ENCODE results near the gene EPB41L4B. TPM values are rescaled to one million over a fixed set of nuclear protein-coding genes. Genes with fewer than 3 reads are reported as not detected.
"Not testable (repeated sequence)": the region's sequence is repeated elsewhere in the genome, so short reads cannot be mapped to it uniquely, and the experiment has no call there.

The EPB41L4B gene
- polyA plus RNA-seq, 1 donor from 2014 or later: 4.1 TPM

GRCh38 chr9:109360771-109361170, 39.9 kb upstream of the EPB41L4B start:
- Histone ChIP-seq H3K4me3 (ENCODE audit: low read length) (no peak overlapping the region), H3K79me2 (replicated peaks; ENCODE audit: insufficient read depth, low read length) (no peaks in the 10 kb centered on the region), H3K9ac (ENCODE audit: low read length) (no peak overlapping the region), H3K36me3 (ENCODE audit: insufficient read depth, low read length) (no peaks in the 10 kb centered on the region), H3K27ac (ENCODE audit: low read length) (no peak overlapping the region), H3F3A (ENCODE audit: insufficient read depth, low read length, poor library complexity, severe bottlenecking) (no peaks in the 10 kb centered on the region), H3K4me2 (ENCODE audit: low read length) (no peak overlapping the region), H3K9me3 (ENCODE audit: low read length) (no peaks in the 10 kb centered on the region), H3K27me3 (ENCODE audit: insufficient read depth, low read depth, low read length) (no peaks in the 10 kb centered on the region), H2AFZ (ENCODE audit: low read depth, low read length) (no peak overlapping the region), H4K20me1 (ENCODE audit: insufficient read depth) (no peaks in the 10 kb centered on the region), H3K9me2 (ENCODE audit: insufficient read depth, low read length) (no peaks in the 10 kb centered on the region)
- TF ChIP-seq TAF1 (IDR thresholded peaks at IDR 0.05; ENCODE audit: low read depth) (no peak), RAD21 (conservative IDR thresholded peaks at IDR 0.05) (no peak), EP300 (conservative IDR thresholded peaks at IDR 0.05; ENCODE audit: poor library complexity, severe bottlenecking) (no peak), POLR2AphosphoS5 (IDR thresholded peaks at IDR 0.05) (no peak), EZH2 (IDR thresholded peaks at IDR 0.05; ENCODE audit: borderline replicate concordance, insufficient read depth, low read length, poor library complexity, severe bottlenecking) (no peak), REST (IDR thresholded peaks at IDR 0.05; ENCODE audit: borderline replicate concordance) (no peak), CTCF (IDR thresholded peaks at IDR 0.05; ENCODE audit: poor library complexity, severe bottlenecking) (no peak), MXI1 (conservative IDR thresholded peaks at IDR 0.05; ENCODE audit: poor library complexity, severe bottlenecking) (no peak), SMC3 (conservative IDR thresholded peaks at IDR 0.05; ENCODE audit: poor library complexity) (no peak)

GRCh38 chr9:109358968-109359603, 38.2 kb upstream of the EPB41L4B start:
- not testable (repeated sequence) for H3K36me3 ChIP-seq (ENCODE audit: insufficient read depth, low read length); H3K9ac ChIP-seq (ENCODE audit: low read length); H3K9me2 ChIP-seq (ENCODE audit: insufficient read depth, low read length); H3K27ac ChIP-seq (ENCODE audit: low read length); H3K4me2 ChIP-seq (ENCODE audit: low read length); H4K20me1 ChIP-seq (ENCODE audit: insufficient read depth); H3K9me3 ChIP-seq (ENCODE audit: low read length); H3K79me2 ChIP-seq (replicated peaks; ENCODE audit: insufficient read depth, low read length); H3K27me3 ChIP-seq (ENCODE audit: insufficient read depth, low read depth, low read length); H3K4me3 ChIP-seq (ENCODE audit: low read length); H2AFZ ChIP-seq (ENCODE audit: low read depth, low read length); H3F3A ChIP-seq (ENCODE audit: insufficient read depth, low read length, poor library complexity, severe bottlenecking)

Data from neural cell (in vitro differentiated cells).